PFSK-1 (cell line): Measurements from ENCODE around the gene RNF17.

Experiments used
- FOXP2 ChIP-seq: optimal IDR thresholded peaks from 2 replicates; pipeline ENCODE3; 2011; ENCODE audit warnings: borderline replicate concordance, control low read depth, inconsistent platforms; ENCODE audit not compliant: insufficient read depth; ENCODE audit errors: extremely low read length, extremely low read depth
- POLR2AphosphoS5 ChIP-seq: IDR thresholded peaks from 2 replicates; pipeline ENCODE4 v1.6.1; 2012; ENCODE audit warnings: low read depth, mild to moderate bottlenecking, control low read depth, low read length, moderate library complexity
- SIN3A ChIP-seq: IDR thresholded peaks from 2 replicates; pipeline ENCODE4 v1.6.1; 2012; ENCODE audit warnings: mild to moderate bottlenecking, low read length, moderate library complexity, borderline replicate concordance; ENCODE audit not compliant: insufficient read depth
- TAF1 ChIP-seq: IDR thresholded peaks from 2 replicates; pipeline ENCODE4 v1.6.1; 2012; ENCODE audit warnings: low read length, control low read depth, borderline replicate concordance; ENCODE audit not compliant: insufficient read depth
- TF ChIP-seq, protein P1 (sequence below), 2 experiments: IDR thresholded peaks; 2 replicates each; pipeline versions ENCODE4 v1.6.1 to v1.8.0; 2011 to 2012; ENCODE audit warnings: low read depth in 2 of 2, low read length in 2 of 2, control low read depth in 1 of 2, inconsistent platforms in 1 of 2, mild to moderate bottlenecking in 1 of 2, moderate library complexity in 1 of 2; ENCODE audit not compliant: insufficient read depth in 1 of 2

The RNF17 gene

GRCh38 chr13:24927810-24928404 lies 163.9 kb downstream of the RNF17 start:
- TF ChIP-seq, protein P1, sequence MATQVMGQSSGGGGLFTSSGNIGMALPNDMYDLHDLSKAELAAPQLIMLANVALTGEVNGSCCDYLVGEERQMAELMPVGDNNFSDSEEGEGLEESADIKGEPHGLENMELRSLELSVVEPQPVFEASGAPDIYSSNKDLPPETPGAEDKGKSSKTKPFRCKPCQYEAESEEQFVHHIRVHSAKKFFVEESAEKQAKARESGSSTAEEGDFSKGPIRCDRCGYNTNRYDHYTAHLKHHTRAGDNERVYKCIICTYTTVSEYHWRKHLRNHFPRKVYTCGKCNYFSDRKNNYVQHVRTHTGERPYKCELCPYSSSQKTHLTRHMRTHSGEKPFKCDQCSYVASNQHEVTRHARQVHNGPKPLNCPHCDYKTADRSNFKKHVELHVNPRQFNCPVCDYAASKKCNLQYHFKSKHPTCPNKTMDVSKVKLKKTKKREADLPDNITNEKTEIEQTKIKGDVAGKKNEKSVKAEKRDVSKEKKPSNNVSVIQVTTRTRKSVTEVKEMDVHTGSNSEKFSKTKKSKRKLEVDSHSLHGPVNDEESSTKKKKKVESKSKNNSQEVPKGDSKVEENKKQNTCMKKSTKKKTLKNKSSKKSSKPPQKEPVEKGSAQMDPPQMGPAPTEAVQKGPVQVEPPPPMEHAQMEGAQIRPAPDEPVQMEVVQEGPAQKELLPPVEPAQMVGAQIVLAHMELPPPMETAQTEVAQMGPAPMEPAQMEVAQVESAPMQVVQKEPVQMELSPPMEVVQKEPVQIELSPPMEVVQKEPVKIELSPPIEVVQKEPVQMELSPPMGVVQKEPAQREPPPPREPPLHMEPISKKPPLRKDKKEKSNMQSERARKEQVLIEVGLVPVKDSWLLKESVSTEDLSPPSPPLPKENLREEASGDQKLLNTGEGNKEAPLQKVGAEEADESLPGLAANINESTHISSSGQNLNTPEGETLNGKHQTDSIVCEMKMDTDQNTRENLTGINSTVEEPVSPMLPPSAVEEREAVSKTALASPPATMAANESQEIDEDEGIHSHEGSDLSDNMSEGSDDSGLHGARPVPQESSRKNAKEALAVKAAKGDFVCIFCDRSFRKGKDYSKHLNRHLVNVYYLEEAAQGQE (IDR thresholded peaks at IDR 0.05; ENCODE audit: insufficient read depth in 1 of 2, low read depth in 2 of 2, low read length in 2 of 2) = no peak
- no peak for TF ChIP-seq SIN3A
- no peak for TF ChIP-seq TAF1
- no peak for TF ChIP-seq FOXP2
- TF ChIP-seq POLR2AphosphoS5 = no peak

GRCh38 chr13:24929196-24929595 lies 165.2 kb downstream of the RNF17 start:
- TF ChIP-seq, protein P1 (IDR thresholded peaks at IDR 0.05; ENCODE audit: insufficient read depth in 1 of 2, low read depth in 2 of 2, low read length in 2 of 2) = no peak
- TF ChIP-seq FOXP2 (no peak), TAF1 (no peak), SIN3A (no peak), POLR2AphosphoS5 (no peak)
